Measurements from ENCODE around the gene HLCS. TPM values are rescaled to one million over a fixed set of nuclear protein-coding genes. Genes with fewer than 3 reads are reported as not detected.

HLCS gene
- polyA plus RNA-seq, 1 donor (not counting 4 experiments of a cell fraction or from before 2014, with no cell fraction given): 11.5 TPM

DNA sequence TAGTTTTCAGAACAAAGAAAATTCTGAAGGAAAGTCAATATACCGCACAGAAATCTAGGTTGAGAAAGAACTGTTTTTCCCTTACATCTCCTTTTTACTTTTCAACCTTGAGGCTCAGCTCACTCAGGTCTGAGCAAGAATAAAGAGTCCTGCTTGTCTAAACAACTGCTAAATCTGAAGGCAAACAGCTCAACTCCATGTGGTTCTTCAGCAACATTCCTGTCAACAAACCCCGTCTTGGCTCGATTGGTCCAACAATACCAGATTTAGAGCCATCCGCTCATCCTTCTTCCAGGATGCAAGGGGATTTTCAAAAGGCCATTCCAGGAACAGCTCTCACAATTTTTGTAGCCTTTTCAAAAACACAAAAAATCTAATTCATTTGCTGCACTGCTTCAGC lies 119.8 kb downstream of the HLCS start:
- DNase-seq (ENCODE audit: low read depth, low spot score) (no peak), FAIRE-seq (peak; percentile 80)
- Histone ChIP-seq H3K9me1 (ENCODE audit: control insufficient read depth, extremely low read depth, insufficient read depth, low read length) (no peaks in the 10 kb centered on the region), H3K36me3 (ENCODE audit: control insufficient read depth in 2 of 2, extremely low read depth in 1 of 2, insufficient read depth in 2 of 2, low read length in 2 of 2) (no peaks in the 10 kb centered on the region), H3K79me2 (ENCODE audit: control insufficient read depth, insufficient read depth, low read length) (no peaks in the 10 kb centered on the region), H4K20me1 (ENCODE audit: control insufficient read depth, extremely low read depth, insufficient read depth, low read length) (no peaks in the 10 kb centered on the region), H3K4me3 (ENCODE audit: control insufficient read depth in 2 of 3, extremely low read depth in 1 of 3, insufficient read depth in 2 of 3, low read depth in 1 of 3, low read length in 3 of 3) (peak overlapping the region in 2 of 3 experiments; percentile 15 to 49), H3K4me1 (ENCODE audit: control insufficient read depth, extremely low read depth, insufficient read depth, low read length) (peaks cover 17% of the 10 kb centered on the region), H3K27me3 (ENCODE audit: control insufficient read depth, extremely low read depth, insufficient read depth, low read length) (no peaks in the 10 kb centered on the region), H3K4me2 (ENCODE audit: control insufficient read depth, extremely low read depth, insufficient read depth, low read depth, low read length) (peak overlapping the region; percentile 67), H3K9me3 (ENCODE audit: control insufficient read depth, low read depth, low read length) (no peaks in the 10 kb centered on the region), H3K9ac (ENCODE audit: control insufficient read depth, extremely low read depth, insufficient read depth, low read length) (peak overlapping the region; percentile 34), H3K27ac (ENCODE audit: control insufficient read depth, insufficient read depth, low read length) (peak overlapping the region; percentile 66), H2AFZ (ENCODE audit: control insufficient read depth, low read length) (no peak overlapping the region)
- no peak for TF ChIP-seq EZH2 (IDR thresholded peaks at IDR 0.05; ENCODE audit: low read length)
- TF ChIP-seq, protein P1, sequence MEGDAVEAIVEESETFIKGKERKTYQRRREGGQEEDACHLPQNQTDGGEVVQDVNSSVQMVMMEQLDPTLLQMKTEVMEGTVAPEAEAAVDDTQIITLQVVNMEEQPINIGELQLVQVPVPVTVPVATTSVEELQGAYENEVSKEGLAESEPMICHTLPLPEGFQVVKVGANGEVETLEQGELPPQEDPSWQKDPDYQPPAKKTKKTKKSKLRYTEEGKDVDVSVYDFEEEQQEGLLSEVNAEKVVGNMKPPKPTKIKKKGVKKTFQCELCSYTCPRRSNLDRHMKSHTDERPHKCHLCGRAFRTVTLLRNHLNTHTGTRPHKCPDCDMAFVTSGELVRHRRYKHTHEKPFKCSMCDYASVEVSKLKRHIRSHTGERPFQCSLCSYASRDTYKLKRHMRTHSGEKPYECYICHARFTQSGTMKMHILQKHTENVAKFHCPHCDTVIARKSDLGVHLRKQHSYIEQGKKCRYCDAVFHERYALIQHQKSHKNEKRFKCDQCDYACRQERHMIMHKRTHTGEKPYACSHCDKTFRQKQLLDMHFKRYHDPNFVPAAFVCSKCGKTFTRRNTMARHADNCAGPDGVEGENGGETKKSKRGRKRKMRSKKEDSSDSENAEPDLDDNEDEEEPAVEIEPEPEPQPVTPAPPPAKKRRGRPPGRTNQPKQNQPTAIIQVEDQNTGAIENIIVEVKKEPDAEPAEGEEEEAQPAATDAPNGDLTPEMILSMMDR (optimal IDR thresholded peaks at IDR 0.05 in 1 of 3, IDR thresholded peaks at IDR 0.05 in 1 of 3, conservative IDR thresholded peaks at IDR 0.05 in 1 of 3; ENCODE audit: extremely low read depth in 1 of 3, insufficient read depth in 2 of 3, low read length in 3 of 3): no peak
- dilution Hi-C loops (cut with MboI; ENCODE audit: extremely low pct_ligation_motif_present, low sequenced_read_pairs): no loop called here

DNA sequence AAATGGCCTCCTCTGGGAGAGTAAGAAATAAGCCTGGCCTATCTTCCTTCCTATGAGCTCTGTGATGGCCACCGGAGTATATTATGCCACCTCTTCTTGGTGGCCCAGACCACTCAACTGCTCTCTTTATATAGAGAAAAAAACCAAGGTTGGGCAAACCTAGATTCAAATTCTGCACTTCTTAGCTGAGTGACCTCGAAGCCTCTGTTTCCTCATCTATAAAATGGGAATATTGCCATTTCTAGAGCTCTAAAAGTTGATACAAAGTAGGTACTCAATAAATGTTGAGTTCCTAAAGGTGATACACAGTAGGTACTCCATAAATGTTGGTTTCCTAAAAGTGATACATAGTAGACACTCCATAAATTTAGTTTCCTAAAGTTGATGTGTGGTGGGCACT lies 120.7 kb downstream of the HLCS start:
- H3K4me3 ChIP-seq (ENCODE audit: control insufficient read depth in 2 of 3, extremely low read depth in 1 of 3, insufficient read depth in 2 of 3, low read depth in 1 of 3, low read length in 3 of 3): no peak overlapping the region
- H3K9me3 ChIP-seq (ENCODE audit: control insufficient read depth, low read depth, low read length): no peaks in the 10 kb centered on the region
- dilution Hi-C loops (cut with MboI; ENCODE audit: extremely low pct_ligation_motif_present, low sequenced_read_pairs): no loop called here
- H3K4me2 ChIP-seq (ENCODE audit: control insufficient read depth, extremely low read depth, insufficient read depth, low read depth, low read length): no peak overlapping the region
- DNase-seq (ENCODE audit: low read depth, low spot score) (no peak), FAIRE-seq (no peak)
- H2AFZ ChIP-seq (ENCODE audit: control insufficient read depth, low read length): no peak overlapping the region
- no peak overlapping the region for H3K27ac ChIP-seq (ENCODE audit: control insufficient read depth, insufficient read depth, low read length)
- H3K9me1 ChIP-seq (ENCODE audit: control insufficient read depth, extremely low read depth, insufficient read depth, low read length): no peaks in the 10 kb centered on the region
- no peak for TF ChIP-seq EZH2 (IDR thresholded peaks at IDR 0.05; ENCODE audit: low read length)
- TF ChIP-seq, protein P1 (optimal IDR thresholded peaks at IDR 0.05 in 1 of 3, IDR thresholded peaks at IDR 0.05 in 1 of 3, conservative IDR thresholded peaks at IDR 0.05 in 1 of 3; ENCODE audit: extremely low read depth in 1 of 3, insufficient read depth in 2 of 3, low read length in 3 of 3): no peak
- H3K4me1 ChIP-seq (ENCODE audit: control insufficient read depth, extremely low read depth, insufficient read depth, low read length): peaks cover 17% of the 10 kb centered on the region
- H3K9ac ChIP-seq (ENCODE audit: control insufficient read depth, extremely low read depth, insufficient read depth, low read length): no peak overlapping the region
- H3K27me3 ChIP-seq (ENCODE audit: control insufficient read depth, extremely low read depth, insufficient read depth, low read length): no peaks in the 10 kb centered on the region
- no peaks in the 10 kb centered on the region for H3K36me3 ChIP-seq (ENCODE audit: control insufficient read depth in 2 of 2, extremely low read depth in 1 of 2, insufficient read depth in 2 of 2, low read length in 2 of 2)
- H4K20me1 ChIP-seq (ENCODE audit: control insufficient read depth, extremely low read depth, insufficient read depth, low read length): no peaks in the 10 kb centered on the region
- no peaks in the 10 kb centered on the region for H3K79me2 ChIP-seq (ENCODE audit: control insufficient read depth, insufficient read depth, low read length)
